ENCODE results near the gene MNAT1.

Gene MNAT1

DNA sequence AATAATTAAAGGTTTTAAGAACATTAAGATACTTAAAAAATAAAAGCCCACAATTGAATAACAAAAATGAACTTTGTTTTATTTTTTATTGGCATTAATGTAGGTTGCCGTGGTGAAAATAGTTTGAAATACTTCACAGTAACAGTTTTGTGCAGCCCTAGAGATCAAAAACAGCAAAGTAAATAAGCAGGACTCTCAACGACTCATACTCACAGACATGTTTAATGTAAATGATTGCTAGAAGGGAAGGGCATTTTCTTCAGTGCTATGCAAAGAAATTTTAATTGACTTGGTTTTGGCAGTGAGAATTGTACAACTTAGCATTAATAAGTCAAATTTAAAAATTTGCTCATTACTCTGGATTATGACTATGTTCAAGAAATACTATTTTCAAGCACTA is 230.3 kb downstream of the MNAT1 start:
- DNase-seq, result no peak

- no peak for DNase-seq
Measured at GRCh38 chr14:60965402-60965801, 230.8 kb downstream of the MNAT1 start.

GRCh38 chr14:60968099-60968498 is 233.5 kb downstream of the MNAT1 start:
- no peak for DNase-seq

DNA sequence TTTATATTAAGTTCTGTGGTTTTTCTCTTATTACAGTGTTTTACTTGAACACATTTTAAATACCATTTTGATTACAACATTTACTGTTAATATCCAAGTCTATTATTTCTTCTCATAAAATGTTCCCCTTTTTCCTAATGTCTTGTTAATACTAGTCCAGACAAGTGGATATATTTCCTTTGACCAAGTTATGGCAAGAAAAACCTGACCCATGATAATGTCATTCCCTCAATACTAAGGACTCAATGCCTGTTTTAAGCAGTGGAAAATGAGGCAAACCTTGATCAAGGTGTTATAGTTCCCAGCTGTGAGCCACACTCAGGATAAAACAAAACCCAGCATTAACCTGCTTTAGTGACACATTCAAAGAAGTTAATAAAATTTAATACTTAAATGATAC is 234.1 kb downstream of the MNAT1 start:
- no peak for DNase-seq

DNA sequence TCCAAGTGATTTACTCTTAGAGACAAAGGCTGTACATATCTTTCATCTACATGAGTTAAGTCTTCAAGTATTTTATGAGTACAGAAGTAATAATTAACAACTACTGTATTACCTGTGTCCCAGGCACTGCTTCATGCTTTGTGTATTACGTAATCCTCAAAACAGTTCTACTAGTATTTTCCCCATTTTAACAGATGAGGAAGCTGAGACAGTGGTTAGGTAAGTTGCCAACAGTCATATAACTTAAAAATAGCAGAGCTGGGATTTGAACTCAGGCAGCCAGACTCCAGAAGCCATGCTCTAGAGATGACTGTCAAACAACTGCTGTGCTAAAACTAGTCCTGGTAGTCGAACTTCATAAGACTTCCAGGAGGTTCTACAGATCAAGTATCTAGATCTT is 235.6 kb downstream of the MNAT1 start:
- no peak for DNase-seq

- DNase-seq, result no peak
Measured at GRCh38 chr14:60971271-60971670, 236.7 kb downstream of the MNAT1 start.

DNA sequence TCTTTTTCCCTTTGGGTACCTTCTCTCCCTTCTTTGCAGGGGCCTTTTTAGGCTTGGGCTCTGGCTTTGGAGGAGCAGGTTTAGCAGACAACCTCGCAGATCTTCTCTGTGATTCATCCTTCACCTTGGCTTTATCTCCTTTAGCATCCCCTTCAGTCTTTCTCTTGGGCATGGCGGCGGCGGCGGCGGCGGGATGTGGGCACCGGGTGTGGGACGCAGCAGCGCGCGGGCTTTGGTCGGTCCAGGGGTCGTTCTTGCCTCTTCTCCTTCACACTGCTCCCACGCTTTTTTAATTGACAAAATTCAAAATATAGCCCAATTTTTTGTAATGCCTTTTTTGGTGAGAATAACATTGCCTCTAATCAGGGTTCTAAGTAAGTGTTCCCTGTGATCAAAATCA is 237.7 kb downstream of the MNAT1 start:
- no peak for DNase-seq

- no peak for DNase-seq
Measured at GRCh38 chr14:60973070-60973469, 238.5 kb downstream of the MNAT1 start.

DNA sequence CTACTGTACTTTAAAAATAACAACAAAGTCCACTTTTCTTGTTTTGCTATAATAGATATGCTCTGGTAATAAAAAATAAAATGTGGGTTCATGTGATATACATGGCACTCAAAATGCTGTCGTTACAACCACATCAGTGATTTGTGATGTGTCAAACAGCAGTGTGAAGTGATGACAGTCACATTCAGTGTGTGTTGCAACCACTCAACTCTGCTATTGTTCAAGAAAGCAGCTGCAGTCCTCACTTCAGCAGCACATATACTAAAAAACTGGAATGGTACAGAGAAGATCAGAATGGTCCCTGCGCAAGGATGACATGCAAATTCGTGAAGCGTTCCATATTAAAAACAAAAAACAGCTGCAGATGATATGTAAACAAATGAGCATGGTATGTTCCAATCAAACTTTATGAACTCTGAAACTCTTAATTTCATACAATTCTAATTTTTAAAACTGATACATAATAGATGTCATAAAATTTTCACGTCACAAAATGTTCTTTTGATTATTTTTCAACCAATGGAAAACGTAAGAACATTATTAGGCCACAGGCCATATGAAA is 239.6 kb downstream of the MNAT1 start:
- DNase-seq, result no peak

GRCh38 chr14:60975551-60975950 is 241.0 kb downstream of the MNAT1 start:
- no peak for DNase-seq

- no peak for DNase-seq
Measured at GRCh38 chr14:60977847-60978246, 243.3 kb downstream of the MNAT1 start.

GRCh38 chr14:60980811-60981632 is 246.5 kb downstream of the MNAT1 start, which contains the start of the genes SLC38A6 and TRMT5:
TSS of gene SLC38A6 (plus strand) at chr14:60981245. CDS start at chr14:60981278, 33 bp downstream.
TSS of gene TRMT5 (minus strand) at chr14:60981079. CDS start at chr14:60980973, 106 bp downstream.
- peak; percentile 53 to 96 (median 92) for DNase-seq

DNA sequence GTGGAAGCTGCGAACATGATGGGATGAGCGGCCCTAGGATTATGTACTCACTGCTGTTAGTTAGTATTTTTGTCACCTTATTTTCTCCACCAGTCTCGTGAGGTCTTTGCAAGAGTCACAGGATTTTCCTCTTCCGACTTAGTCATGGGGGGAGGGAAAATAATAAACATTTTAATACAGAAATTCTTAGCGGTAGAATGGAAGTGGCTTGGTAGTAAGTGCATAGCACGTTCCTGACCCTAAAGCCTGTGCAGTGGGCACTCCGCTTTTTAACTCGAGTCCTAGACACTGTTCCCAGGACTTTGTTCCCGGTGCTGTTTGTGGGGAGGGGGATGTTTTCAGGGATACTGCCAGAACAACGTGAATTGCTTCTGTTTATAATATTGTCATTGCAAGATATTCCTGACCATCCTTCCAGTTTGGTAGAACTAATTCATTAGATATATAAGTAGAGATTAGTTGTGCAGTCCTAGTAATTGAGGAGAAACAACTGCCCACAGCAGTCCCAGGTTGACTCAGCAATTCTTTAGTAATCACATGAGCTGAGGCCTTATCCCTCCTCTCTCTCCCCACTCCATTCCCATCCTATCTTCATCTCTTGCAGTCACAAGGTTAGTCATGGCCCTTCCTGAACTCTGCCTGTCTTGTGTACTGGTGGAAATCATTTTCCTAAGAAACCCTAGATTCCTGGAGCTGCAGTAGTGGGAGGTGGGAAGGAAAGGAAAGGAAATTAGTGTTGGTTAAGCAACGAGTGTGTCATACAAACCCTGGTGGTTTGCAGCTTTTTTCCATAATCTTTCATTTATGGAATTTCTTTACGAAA is 247.3 kb downstream of the MNAT1 start:
- peak in 5 of 58 donors; percentile 2 to 26 (median 5) for DNase-seq

DNA sequence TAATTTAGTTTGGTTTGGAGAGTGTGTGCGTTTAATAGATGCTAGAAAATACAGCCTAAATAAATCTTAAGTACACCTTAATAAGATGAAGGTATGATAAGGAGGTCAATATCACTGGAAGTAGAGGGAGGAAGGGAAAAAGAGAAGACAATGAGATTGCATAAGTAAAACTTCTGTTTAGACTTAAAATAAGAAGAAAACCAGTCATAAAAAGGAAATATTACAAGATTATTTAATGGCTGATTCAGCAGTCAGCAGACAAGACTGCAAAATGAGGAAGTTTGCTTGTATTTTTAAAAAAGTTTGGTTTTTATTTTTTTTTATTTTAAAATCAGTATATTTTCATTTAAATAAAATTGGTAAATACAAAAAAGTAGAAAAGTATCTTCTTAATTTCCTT is 249.6 kb downstream of the MNAT1 start:
- DNase-seq, result no peak

DNA sequence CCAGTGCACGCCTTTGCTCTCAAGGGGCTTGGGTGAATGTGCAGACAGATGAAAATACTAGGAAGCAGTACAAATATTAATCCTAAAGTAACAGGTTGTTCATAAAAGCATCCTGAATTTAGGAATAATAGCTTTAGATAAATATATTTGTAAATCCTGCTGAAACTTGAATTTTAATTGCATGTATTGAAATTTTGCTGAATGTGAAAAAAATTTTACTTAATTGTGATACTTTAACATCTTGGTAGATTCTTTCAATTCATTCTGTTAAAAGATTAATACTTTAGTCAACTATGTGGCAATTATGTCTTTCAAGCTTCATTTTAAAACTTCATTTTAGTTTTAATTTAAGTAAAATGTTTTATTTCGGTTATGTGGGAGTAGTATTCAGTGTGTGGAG is 251.9 kb downstream of the MNAT1 start:
- DNase-seq, result no peak

GRCh38 chr14:60989599-60989998 is 255.0 kb downstream of the MNAT1 start:
- no peak for DNase-seq

GRCh38 chr14:60998617-60999016 is 264.1 kb downstream of the MNAT1 start:
- no peak for DNase-seq

DNA sequence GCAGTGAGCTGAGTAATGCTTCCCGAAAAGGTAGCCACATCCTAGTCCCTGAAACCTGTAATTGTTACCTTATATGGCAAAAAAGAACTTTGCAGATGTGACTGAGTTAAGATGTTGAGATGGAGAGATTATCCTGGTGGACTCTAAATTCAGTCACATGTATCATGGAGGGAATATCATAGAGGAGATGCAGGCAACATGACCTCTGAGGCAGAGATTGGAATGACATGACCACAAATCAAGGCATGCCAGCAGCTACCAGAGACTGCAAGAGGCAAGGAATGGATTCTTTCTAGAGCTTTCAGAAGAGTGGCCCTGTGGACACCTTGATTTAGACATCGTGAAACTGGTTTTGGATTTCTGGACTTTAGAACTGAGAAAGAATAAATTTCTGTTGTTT is 265.0 kb downstream of the MNAT1 start:
- DNase-seq, result no peak

- no peak for DNase-seq
Measured at GRCh38 chr14:61003571-61003970, 269.0 kb downstream of the MNAT1 start.

DNA sequence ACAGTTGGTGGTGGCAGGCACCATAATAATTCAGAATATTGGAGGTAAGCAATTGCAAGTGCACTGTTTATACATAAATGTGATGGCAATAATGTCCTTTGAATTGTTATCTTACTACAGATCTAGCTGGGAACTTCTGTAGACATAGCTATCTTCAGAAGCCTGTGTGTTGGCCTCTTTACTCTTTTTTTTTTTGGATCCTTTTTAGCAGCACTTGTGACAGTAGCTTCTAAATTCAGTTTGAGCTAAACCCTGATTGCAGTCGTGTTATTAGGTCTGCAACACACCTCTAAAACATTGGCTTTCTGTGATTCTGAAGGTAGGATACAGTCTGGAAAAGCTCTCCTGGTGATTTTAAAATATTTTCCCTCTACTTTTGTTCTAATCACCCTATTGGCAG is 285.0 kb downstream of the MNAT1 start:
- DNase-seq, result no peak
